Neutrophil (primary cell): Measurements from ENCODE around the gene SFSWAP.

Experiments used
- H3K27ac ChIP-seq: fragments of 200-600 bp; sonication (generic); 2 replicates; pipeline ENCODE4 v1.5.1; 2016; ENCODE audit warnings: mild to moderate bottlenecking, moderate library complexity
- H3K27me3 ChIP-seq: fragments of 200-600 bp; sonication (generic); 2 replicates; pipeline ENCODE4 v1.6.0; 2016; ENCODE audit warnings: mild to moderate bottlenecking
- H3K36me3 ChIP-seq: fragments of 200-600 bp; sonication (generic); 2 replicates; pipeline ENCODE4 v1.5.1; 2017
- H3K4me1 ChIP-seq, 2 experiments: fragments of 200-600 bp in 1 of 2; sonication (generic) in 1 of 2; 1 replicate in 1 of 2; 2 replicates in 1 of 2; pipeline versions ENCODE4 v1.5.1 to v1.6.1; 2013 to 2016; ENCODE audit warnings: low read depth in 1 of 2, low read length in 1 of 2, mild to moderate bottlenecking in 1 of 2, moderate library complexity in 1 of 2; ENCODE audit not compliant: control insufficient read depth in 1 of 2, insufficient read depth in 1 of 2
- H3K4me3 ChIP-seq, 2 experiments: fragments of 200-600 bp in 1 of 2; sonication (generic) in 1 of 2; 1 replicate in 1 of 2; 2 replicates in 1 of 2; pipeline ENCODE4 v1.5.1; 2013 to 2016; ENCODE audit warnings: low read depth in 1 of 2, low read length in 1 of 2, mild to moderate bottlenecking in 1 of 2, moderate library complexity in 1 of 2
- H3K9me3 ChIP-seq: fragments of 200-600 bp; sonication (generic); 2 replicates; pipeline ENCODE4 v1.5.1; 2016
- CTCF ChIP-seq: fragments of 200-600 bp; sonication (generic); IDR thresholded peaks from 2 replicates; pipeline ENCODE4 v1.5.1; 2016; ENCODE audit warnings: antibody characterized with exemption

Gene SFSWAP

GRCh38 chr12:131830914-131831571 is 120.2 kb downstream of the SFSWAP start:
- Histone ChIP-seq H3K27me3 (peaks cover 87% of the 10 kb centered on the region), H3K4me3 (peak overlapping the region; percentile 55 to 65), H3K4me1 (peaks cover 32 to 39% of the 10 kb centered on the region in 2 experiments), H3K27ac (no peak overlapping the region), H3K9me3 (no peaks in the 10 kb centered on the region), H3K36me3 (no peaks in the 10 kb centered on the region)
- TF ChIP-seq CTCF: no peak

GRCh38 chr12:131831635-131832041 is 120.7 kb downstream of the SFSWAP start:
- TF ChIP-seq CTCF: no peak
- no peaks in the 10 kb centered on the region for H3K36me3 ChIP-seq
- H3K9me3 ChIP-seq: no peaks in the 10 kb centered on the region
- peaks cover 32 to 39% of the 10 kb centered on the region in 2 experiments for H3K4me1 ChIP-seq
- peaks cover 81% of the 10 kb centered on the region for H3K27me3 ChIP-seq
- no peak overlapping the region for H3K4me3 ChIP-seq
- no peak overlapping the region for H3K27ac ChIP-seq

GRCh38 chr12:131832321-131833231 is 121.7 kb downstream of the SFSWAP start:
- H3K27me3 ChIP-seq: peaks cover 72% of the 10 kb centered on the region
- no peaks in the 10 kb centered on the region for H3K36me3 ChIP-seq
- no peaks in the 10 kb centered on the region for H3K9me3 ChIP-seq
- peaks cover 29 to 37% of the 10 kb centered on the region in 2 experiments for H3K4me1 ChIP-seq
- no peak overlapping the region for H3K27ac ChIP-seq
- no peak overlapping the region for H3K4me3 ChIP-seq
- TF ChIP-seq CTCF: no peak

- H3K36me3 ChIP-seq: no peaks in the 10 kb centered on the region
- no peaks in the 10 kb centered on the region for H3K9me3 ChIP-seq
- H3K4me1 ChIP-seq: peaks cover 28 to 31% of the 10 kb centered on the region in 2 experiments
- no peak overlapping the region for H3K4me3 ChIP-seq
- peaks cover 65% of the 10 kb centered on the region for H3K27me3 ChIP-seq
- TF ChIP-seq CTCF: no peak
- H3K27ac ChIP-seq: no peak overlapping the region
These were observed 122.5 kb downstream of the SFSWAP start for GRCh38 chr12:131833288-131833895.

- TF ChIP-seq CTCF: no peak
- Histone ChIP-seq H3K4me1 (peaks cover 23 to 25% of the 10 kb centered on the region in 2 experiments), H3K36me3 (no peaks in the 10 kb centered on the region), H3K4me3 (no peak overlapping the region), H3K27ac (no peak overlapping the region), H3K27me3 (peaks cover 59% of the 10 kb centered on the region), H3K9me3 (no peaks in the 10 kb centered on the region)
These were observed 123.2 kb downstream of the SFSWAP start for GRCh38 chr12:131833896-131834641.
